ENCODE results near the gene RAMP1. TPM values are rescaled to one million over a fixed set of nuclear protein-coding genes. Genes with fewer than 3 reads are reported as not detected.

The RAMP1 gene
- total RNA-seq, 2 experiments from 2014 or later = 1.0 to 1.4 TPM

- H3K36me3 Mint-ChIP-seq (ENCODE audit: low read depth) = no peaks in the 10 kb centered on the region
- no peak for TF ChIP-seq CTCF (IDR thresholded peaks at IDR 0.05)
- intact Hi-C loops (cut with micrococcal nuclease) = no loop called here
- no peak overlapping the region for H3K27ac Mint-ChIP-seq
- CTCF ChIA-PET = interaction anchor here (0.6 to 1.7 kb wide), 12 partner anchors 9 to 405 kb away, joined by 3 to 8 read pairs (median 4); no protein-coding TSS in a partner anchor
- no peak for DNase-seq
- no peak for ATAC-seq
- H3K27me3 Mint-ChIP-seq = peaks cover 36% of the 10 kb centered on the region
- no peaks in the 10 kb centered on the region for H3K9me3 Mint-ChIP-seq
- H3K4me3 Mint-ChIP-seq = no peak overlapping the region
- peaks cover 10% of the 10 kb centered on the region for H3K4me1 Mint-ChIP-seq (ENCODE audit: low read depth)
- POLR2A ChIA-PET = no interaction called here
Measured at GRCh38 chr2:237857791-237858190, 1.6 kb upstream of the RAMP1 start.

GRCh38 chr2:237858294-237859081 lies 935 bp upstream of the RAMP1 start:
- H3K9me3 Mint-ChIP-seq = no peaks in the 10 kb centered on the region
- peaks cover 40% of the 10 kb centered on the region for H3K27me3 Mint-ChIP-seq
- H3K27ac Mint-ChIP-seq = no peak overlapping the region
- peak overlapping the region; percentile 44 for H3K4me3 Mint-ChIP-seq
- peaks cover 10% of the 10 kb centered on the region for H3K4me1 Mint-ChIP-seq (ENCODE audit: low read depth)
- ChIA-PET POLR2A (no interaction called here), CTCF (interaction anchor here (0.6 to 1.7 kb wide), 10 partner anchors 8 to 405 kb away, joined by 3 to 8 read pairs (median 4); no protein-coding TSS in a partner anchor)
- ATAC-seq (peak; percentile 92), DNase-seq (peak; percentile 70)
- intact Hi-C loops (cut with micrococcal nuclease) = no loop called here
- peak; percentile 61 for TF ChIP-seq CTCF (IDR thresholded peaks at IDR 0.05)
- no peaks in the 10 kb centered on the region for H3K36me3 Mint-ChIP-seq (ENCODE audit: low read depth)

GRCh38 chr2:237859082-237859433 lies 365 bp upstream of the RAMP1 start:
- TF ChIP-seq CTCF (IDR thresholded peaks at IDR 0.05) = no peak
- H3K27ac Mint-ChIP-seq = no peak overlapping the region
- ChIA-PET POLR2A (no interaction called here), CTCF (interaction anchor here (1.1 to 1.2 kb wide), 4 partner anchors 60 to 170 kb away, joined by 3 to 8 read pairs (median 4); no protein-coding TSS in a partner anchor)
- H3K4me3 Mint-ChIP-seq = peak overlapping the region; percentile 44
- H3K27me3 Mint-ChIP-seq = peaks cover 41% of the 10 kb centered on the region
- DNase-seq (no peak), ATAC-seq (no peak)
- H3K4me1 Mint-ChIP-seq (ENCODE audit: low read depth) = peaks cover 10% of the 10 kb centered on the region
- H3K9me3 Mint-ChIP-seq = no peaks in the 10 kb centered on the region
- no peaks in the 10 kb centered on the region for H3K36me3 Mint-ChIP-seq (ENCODE audit: low read depth)
- intact Hi-C loops (cut with micrococcal nuclease) = no loop called here

- Mint-ChIP-seq H3K36me3 (ENCODE audit: low read depth) (no peaks in the 10 kb centered on the region), H3K4me3 (peak overlapping the region; percentile 46), H3K9me3 (no peaks in the 10 kb centered on the region), H3K27ac (no peak overlapping the region), H3K4me1 (ENCODE audit: low read depth) (peaks cover 10% of the 10 kb centered on the region), H3K27me3 (peaks cover 41% of the 10 kb centered on the region)
- intact Hi-C loops (cut with micrococcal nuclease) = no loop called here
- DNase-seq (no peak), ATAC-seq (no peak)
- ChIA-PET CTCF (interaction anchor here (1.2 to 1.3 kb wide), 2 partner anchors 28 to 63 kb away, joined by 3 to 4 read pairs; no protein-coding TSS in a partner anchor), POLR2A (interaction anchor here (0.9 kb wide), 1 partner anchor 27 kb away, joined by 3 read pairs; no protein-coding TSS in a partner anchor)
- TF ChIP-seq CTCF (IDR thresholded peaks at IDR 0.05) = no peak
Measured at GRCh38 chr2:237860273-237860935, 981 bp downstream of the RAMP1 start.
